ENCODE measurements around the gene NFYC.

The NFYC gene

DNA sequence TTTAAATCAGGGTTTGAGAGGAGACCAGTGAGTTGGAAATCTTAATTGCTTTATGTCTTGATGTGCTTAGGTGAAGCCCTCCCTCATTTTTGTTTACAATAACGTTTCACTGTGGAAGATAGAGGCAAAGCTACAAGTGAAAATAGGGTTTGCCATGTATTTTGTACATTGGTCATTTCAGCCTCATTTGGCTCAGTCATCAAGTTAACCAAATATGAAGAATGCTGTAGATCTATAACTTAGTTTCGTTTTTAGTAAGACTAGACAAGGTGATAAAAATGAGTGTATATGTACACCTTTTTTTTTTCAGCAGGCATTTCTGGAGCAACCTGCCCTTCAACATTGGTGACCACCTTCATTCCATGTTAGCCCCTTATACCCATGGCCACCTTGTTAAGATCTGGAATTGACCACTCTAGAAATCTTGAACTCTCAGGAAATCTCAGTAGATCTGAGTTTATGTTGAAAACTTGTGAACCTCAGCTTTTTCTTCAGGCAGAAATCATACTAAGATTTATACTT is 2.9 kb downstream of the NFYC start:
- H3K27me3 ChIP-seq (ENCODE audit: insufficient read depth, low read length, poor library complexity, severe bottlenecking), result no peaks in the 10 kb centered on the region
- no peaks in the 10 kb centered on the region for H3K9me2 ChIP-seq (replicated peaks; ENCODE audit: low read depth, low read length)
- peaks cover 48% of the 10 kb centered on the region for H4K20me1 ChIP-seq (ENCODE audit: insufficient read depth, low read length, poor library complexity, severe bottlenecking)
- H3K4me3 ChIP-seq (ENCODE audit: low read length, poor library complexity, severe bottlenecking), result peak overlapping the region; percentile 99
- H3F3A ChIP-seq (ENCODE audit: low read depth), result no peaks in the 10 kb centered on the region
- no peaks in the 10 kb centered on the region for H3K9me3 ChIP-seq (ENCODE audit: insufficient read depth, low read depth, low read length)
- no peak overlapping the region for H2AFZ ChIP-seq (ENCODE audit: low read length)
- H3K4me2 ChIP-seq (ENCODE audit: low read depth, low read length, poor library complexity, severe bottlenecking), result peak overlapping the region; percentile 100
- peaks cover 76% of the 10 kb centered on the region for H3K4me1 ChIP-seq (ENCODE audit: insufficient read depth, low read length, poor library complexity, severe bottlenecking)
- peak overlapping the region; percentile 99 for H3K9ac ChIP-seq (ENCODE audit: low read depth, low read length, poor library complexity, severe bottlenecking)
- TF ChIP-seq, protein P1, sequence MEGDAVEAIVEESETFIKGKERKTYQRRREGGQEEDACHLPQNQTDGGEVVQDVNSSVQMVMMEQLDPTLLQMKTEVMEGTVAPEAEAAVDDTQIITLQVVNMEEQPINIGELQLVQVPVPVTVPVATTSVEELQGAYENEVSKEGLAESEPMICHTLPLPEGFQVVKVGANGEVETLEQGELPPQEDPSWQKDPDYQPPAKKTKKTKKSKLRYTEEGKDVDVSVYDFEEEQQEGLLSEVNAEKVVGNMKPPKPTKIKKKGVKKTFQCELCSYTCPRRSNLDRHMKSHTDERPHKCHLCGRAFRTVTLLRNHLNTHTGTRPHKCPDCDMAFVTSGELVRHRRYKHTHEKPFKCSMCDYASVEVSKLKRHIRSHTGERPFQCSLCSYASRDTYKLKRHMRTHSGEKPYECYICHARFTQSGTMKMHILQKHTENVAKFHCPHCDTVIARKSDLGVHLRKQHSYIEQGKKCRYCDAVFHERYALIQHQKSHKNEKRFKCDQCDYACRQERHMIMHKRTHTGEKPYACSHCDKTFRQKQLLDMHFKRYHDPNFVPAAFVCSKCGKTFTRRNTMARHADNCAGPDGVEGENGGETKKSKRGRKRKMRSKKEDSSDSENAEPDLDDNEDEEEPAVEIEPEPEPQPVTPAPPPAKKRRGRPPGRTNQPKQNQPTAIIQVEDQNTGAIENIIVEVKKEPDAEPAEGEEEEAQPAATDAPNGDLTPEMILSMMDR (conservative IDR thresholded peaks at IDR 0.05; ENCODE audit: low read length), result no peak
- no peak for TF ChIP-seq EZH2phosphoT487 (IDR thresholded peaks at IDR 0.05; ENCODE audit: borderline replicate concordance)
- no peaks in the 10 kb centered on the region for H3K36me3 ChIP-seq (ENCODE audit: insufficient read depth, low read length)
- H3K79me2 ChIP-seq (ENCODE audit: insufficient read depth, low read length), result peaks cover 99% of the 10 kb centered on the region

DNA sequence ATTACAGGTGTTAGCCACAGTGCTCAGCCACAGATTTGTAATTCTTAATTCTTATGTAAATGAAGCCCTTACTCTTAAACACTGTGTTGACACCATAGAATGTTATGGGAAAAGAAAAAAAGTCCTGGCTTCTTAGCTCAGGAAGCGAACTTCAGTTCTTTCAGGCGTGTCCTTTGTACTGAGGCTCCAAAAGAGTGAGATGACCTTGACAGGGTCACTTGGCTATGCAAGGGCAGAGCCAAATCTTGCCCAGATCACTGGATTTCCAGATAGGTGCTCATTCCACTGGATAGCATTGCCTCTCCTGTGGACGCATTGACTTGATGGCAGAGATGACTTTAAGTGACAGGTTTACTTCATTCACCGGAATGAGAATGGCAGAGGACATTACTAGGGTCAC is 4.8 kb downstream of the NFYC start:
- H3K9ac ChIP-seq (ENCODE audit: low read depth, low read length, poor library complexity, severe bottlenecking), result peak overlapping the region; percentile 1
- peaks cover 99% of the 10 kb centered on the region for H3K79me2 ChIP-seq (ENCODE audit: insufficient read depth, low read length)
- TF ChIP-seq, protein P1 (conservative IDR thresholded peaks at IDR 0.05; ENCODE audit: low read length), result no peak
- TF ChIP-seq EZH2phosphoT487 (IDR thresholded peaks at IDR 0.05; ENCODE audit: borderline replicate concordance), result no peak
- H4K20me1 ChIP-seq (ENCODE audit: insufficient read depth, low read length, poor library complexity, severe bottlenecking), result peaks cover 32% of the 10 kb centered on the region
- no peaks in the 10 kb centered on the region for H3F3A ChIP-seq (ENCODE audit: low read depth)
- H3K4me1 ChIP-seq (ENCODE audit: insufficient read depth, low read length, poor library complexity, severe bottlenecking), result peaks cover 67% of the 10 kb centered on the region
- H2AFZ ChIP-seq (ENCODE audit: low read length), result no peak overlapping the region
- peak overlapping the region; percentile 100 for H3K4me2 ChIP-seq (ENCODE audit: low read depth, low read length, poor library complexity, severe bottlenecking)
- no peaks in the 10 kb centered on the region for H3K9me3 ChIP-seq (ENCODE audit: insufficient read depth, low read depth, low read length)
- peak overlapping the region; percentile 15 for H3K4me3 ChIP-seq (ENCODE audit: low read length, poor library complexity, severe bottlenecking)
- no peaks in the 10 kb centered on the region for H3K36me3 ChIP-seq (ENCODE audit: insufficient read depth, low read length)
- no peaks in the 10 kb centered on the region for H3K27me3 ChIP-seq (ENCODE audit: insufficient read depth, low read length, poor library complexity, severe bottlenecking)
- H3K9me2 ChIP-seq (replicated peaks; ENCODE audit: low read depth, low read length), result no peaks in the 10 kb centered on the region

DNA sequence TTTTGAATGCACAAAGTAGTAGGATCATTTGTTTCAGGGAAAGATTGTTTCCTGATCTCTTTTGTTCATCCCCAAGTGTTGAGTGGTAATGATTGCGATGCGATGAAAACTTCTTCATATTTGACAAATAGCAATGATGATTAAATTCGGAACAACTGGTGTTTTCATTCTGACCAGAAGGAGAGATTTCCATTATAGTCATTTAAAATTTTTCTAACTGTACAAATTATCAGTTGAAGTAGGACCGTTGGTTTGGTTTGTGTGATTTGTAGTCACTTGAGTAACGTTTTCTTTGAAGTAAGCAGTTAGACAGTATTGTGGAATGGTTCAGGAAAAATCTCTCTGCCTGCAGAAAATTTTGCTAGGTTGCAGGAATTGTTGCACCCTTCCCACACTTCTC is 5.9 kb downstream of the NFYC start:
- H3F3A ChIP-seq (ENCODE audit: low read depth), result no peaks in the 10 kb centered on the region
- no peaks in the 10 kb centered on the region for H3K9me2 ChIP-seq (replicated peaks; ENCODE audit: low read depth, low read length)
- H3K79me2 ChIP-seq (ENCODE audit: insufficient read depth, low read length), result peaks cover 100% of the 10 kb centered on the region
- no peak overlapping the region for H2AFZ ChIP-seq (ENCODE audit: low read length)
- peak overlapping the region; percentile 1 for H3K9ac ChIP-seq (ENCODE audit: low read depth, low read length, poor library complexity, severe bottlenecking)
- H3K4me2 ChIP-seq (ENCODE audit: low read depth, low read length, poor library complexity, severe bottlenecking), result peak overlapping the region; percentile 100
- TF ChIP-seq EZH2phosphoT487 (IDR thresholded peaks at IDR 0.05; ENCODE audit: borderline replicate concordance), result no peak
- TF ChIP-seq, protein P1 (conservative IDR thresholded peaks at IDR 0.05; ENCODE audit: low read length), result no peak
- peaks cover 29% of the 10 kb centered on the region for H4K20me1 ChIP-seq (ENCODE audit: insufficient read depth, low read length, poor library complexity, severe bottlenecking)
- no peaks in the 10 kb centered on the region for H3K36me3 ChIP-seq (ENCODE audit: insufficient read depth, low read length)
- peak overlapping the region; percentile 15 for H3K4me3 ChIP-seq (ENCODE audit: low read length, poor library complexity, severe bottlenecking)
- peaks cover 72% of the 10 kb centered on the region for H3K4me1 ChIP-seq (ENCODE audit: insufficient read depth, low read length, poor library complexity, severe bottlenecking)
- H3K27me3 ChIP-seq (ENCODE audit: insufficient read depth, low read length, poor library complexity, severe bottlenecking), result no peaks in the 10 kb centered on the region
- no peaks in the 10 kb centered on the region for H3K9me3 ChIP-seq (ENCODE audit: insufficient read depth, low read depth, low read length)
